Ovary (tissue), 3 donors: ENCODE data around the gene COL27A1.

ENCODE experiments used
- POLR2A ChIP-seq: fragments of 450-650 bp; IDR thresholded peaks from one replicate; pipeline ENCODE4 v1.6.1; 2017; ENCODE audit warnings: antibody characterized with exemption, mild to moderate bottlenecking, moderate library complexity
- TF ChIP-seq, protein P1 (sequence below), 3 donors: fragments of 450-650 bp in 2 of 3; fragments of 200-600 bp in 1 of 3; IDR thresholded peaks; one replicate each; pipeline versions ENCODE4 v1.5.1 to v1.8.0; 2016 to 2022; ENCODE audit warnings: antibody characterized with exemption in 3 of 3, mild to moderate bottlenecking in 1 of 3
- donor health status: DM: no; HTN: no; CAD: no.

GRCh38 chr9:114176624-114177291 lies 21.4 kb downstream of the COL27A1 start:
- TF ChIP-seq, protein P1, sequence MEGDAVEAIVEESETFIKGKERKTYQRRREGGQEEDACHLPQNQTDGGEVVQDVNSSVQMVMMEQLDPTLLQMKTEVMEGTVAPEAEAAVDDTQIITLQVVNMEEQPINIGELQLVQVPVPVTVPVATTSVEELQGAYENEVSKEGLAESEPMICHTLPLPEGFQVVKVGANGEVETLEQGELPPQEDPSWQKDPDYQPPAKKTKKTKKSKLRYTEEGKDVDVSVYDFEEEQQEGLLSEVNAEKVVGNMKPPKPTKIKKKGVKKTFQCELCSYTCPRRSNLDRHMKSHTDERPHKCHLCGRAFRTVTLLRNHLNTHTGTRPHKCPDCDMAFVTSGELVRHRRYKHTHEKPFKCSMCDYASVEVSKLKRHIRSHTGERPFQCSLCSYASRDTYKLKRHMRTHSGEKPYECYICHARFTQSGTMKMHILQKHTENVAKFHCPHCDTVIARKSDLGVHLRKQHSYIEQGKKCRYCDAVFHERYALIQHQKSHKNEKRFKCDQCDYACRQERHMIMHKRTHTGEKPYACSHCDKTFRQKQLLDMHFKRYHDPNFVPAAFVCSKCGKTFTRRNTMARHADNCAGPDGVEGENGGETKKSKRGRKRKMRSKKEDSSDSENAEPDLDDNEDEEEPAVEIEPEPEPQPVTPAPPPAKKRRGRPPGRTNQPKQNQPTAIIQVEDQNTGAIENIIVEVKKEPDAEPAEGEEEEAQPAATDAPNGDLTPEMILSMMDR (IDR thresholded peaks at IDR 0.05) = no peak
- TF ChIP-seq POLR2A = no peak
